C4-2B (cell line): ENCODE data around the gene C1QL2.

Experiments used
- H3K27ac ChIP-seq: fragments of 450-650 bp; 2 replicates; pipeline ENCODE4 v1.5.1; 2017
- CTCF ChIP-seq: fragments of 450-650 bp; conservative IDR thresholded peaks from 2 replicates; pipeline ENCODE4 v1.5.1; 2017; ENCODE audit warnings: mild to moderate bottlenecking
- ZFX ChIP-seq: fragments of 450-650 bp; IDR thresholded peaks from 2 replicates; pipeline ENCODE4 v1.6.1; 2017

C1QL2 gene

DNA sequence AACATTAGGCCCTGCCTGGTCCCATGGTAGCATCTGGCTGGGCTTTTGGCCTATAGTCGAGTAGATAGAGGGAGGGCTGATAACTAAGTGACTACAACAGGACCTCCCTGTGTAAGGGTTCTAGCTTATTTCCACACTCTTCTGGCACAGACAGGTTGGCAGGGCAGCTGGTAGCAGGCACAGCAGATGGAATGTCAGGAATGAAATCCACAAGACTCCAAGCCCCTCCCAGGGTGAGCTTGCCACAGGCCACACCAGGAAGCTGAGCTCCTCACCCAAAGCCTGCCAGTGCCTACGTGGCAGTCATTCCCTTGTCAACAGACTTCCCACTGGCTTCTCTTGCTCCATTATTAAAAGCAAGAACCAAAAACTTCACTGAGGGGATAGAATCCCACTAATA is 20.7 kb upstream of the C1QL2 start:
- no peak overlapping the region for H3K27ac ChIP-seq
- TF ChIP-seq CTCF (no peak), ZFX (no peak)

- TF ChIP-seq ZFX (no peak), CTCF (no peak)
- H3K27ac ChIP-seq, result no peak overlapping the region
These were observed 20.2 kb upstream of the C1QL2 start for GRCh38 chr2:119178776-119179175.

DNA sequence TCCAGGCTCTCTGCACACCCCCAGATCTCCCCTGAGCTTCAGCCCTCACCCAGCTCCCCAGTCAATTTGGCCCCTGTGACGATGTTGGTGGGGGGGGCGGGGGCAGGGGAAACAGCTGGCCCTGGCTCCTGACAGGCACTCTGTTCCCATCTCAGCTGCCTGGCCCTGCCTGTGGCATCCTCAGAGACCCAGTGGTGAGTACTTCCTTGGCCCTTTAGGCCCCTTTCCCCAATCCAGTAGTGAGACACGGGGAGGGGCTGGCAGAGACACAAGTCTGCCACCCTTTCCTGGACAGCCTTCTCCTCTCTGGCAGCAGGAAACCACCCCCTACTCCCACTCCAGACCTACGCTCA is 19.3 kb upstream of the C1QL2 start:
- TF ChIP-seq ZFX, result no peak
- no peak for TF ChIP-seq CTCF
- no peak overlapping the region for H3K27ac ChIP-seq

DNA sequence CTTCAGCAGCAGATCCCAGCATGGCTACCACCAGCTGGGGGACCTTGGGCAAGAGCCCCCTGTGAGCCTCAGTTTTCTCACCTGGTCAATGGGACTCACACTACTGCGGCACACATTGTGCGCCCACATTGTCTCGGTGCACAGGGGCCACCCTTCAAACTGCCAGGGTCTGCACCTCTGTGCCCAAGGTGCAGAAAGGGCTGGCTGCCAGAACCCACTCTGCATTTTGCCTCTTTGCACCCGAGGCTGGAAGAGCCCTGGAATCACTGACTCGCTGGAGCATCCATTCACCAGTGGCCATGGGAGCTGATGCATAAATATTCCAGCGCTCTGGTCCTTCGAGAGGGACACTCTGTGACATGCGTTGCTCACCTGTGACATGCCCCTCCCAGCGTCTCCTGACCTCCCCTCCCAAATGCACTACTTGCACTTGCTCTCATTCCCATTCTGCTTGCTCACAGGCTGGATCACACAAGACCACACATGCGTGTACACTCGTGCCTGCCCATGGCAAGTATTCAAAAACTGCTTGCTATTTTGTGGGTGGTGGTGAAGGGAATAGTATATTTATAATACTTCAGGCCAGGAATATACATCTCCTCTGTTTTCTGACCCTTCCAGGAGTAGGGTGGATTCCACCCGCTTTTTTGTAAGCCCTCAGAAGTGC is 18.8 kb upstream of the C1QL2 start:
- H3K27ac ChIP-seq, result no peak overlapping the region
- TF ChIP-seq CTCF, result no peak
- no peak for TF ChIP-seq ZFX

DNA sequence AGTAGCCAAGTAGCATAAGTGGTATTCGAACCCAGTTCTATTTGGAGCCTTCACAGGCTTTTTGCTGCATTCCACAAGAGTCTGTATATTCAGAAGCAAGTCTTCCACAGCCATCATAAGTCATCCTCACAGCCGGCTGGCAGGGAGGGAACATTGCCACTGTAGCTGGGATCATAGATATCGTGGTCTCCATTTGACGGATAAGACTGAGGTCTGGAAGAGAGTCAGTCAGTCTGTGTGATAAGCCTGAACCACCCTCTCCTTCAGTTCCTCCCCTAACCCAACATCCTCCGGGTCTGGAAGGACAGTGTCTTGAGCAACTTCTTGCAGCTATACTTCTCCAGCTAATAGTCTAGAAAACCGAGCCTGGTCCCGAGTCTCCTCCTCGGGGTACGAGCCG is 17.0 kb upstream of the C1QL2 start:
- TF ChIP-seq CTCF (no peak), ZFX (no peak)
- no peak overlapping the region for H3K27ac ChIP-seq

DNA sequence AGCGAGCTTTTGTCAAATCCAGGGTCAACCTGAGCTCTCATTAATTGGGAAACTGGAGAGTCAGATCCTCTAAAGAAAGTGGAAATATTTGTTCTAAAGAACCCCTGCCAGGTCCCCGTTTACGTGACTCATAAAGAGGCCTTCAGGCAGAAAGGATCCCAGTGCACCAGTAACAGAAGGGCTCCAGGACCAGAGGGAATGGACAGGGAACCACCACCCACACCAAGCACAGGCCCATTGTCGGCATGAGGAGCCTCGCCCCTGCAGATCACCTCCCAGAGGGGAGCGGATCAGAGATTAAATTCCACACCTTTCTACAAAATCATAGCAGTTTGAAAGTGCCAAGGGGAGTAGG is 16.4 kb upstream of the C1QL2 start:
- no peak overlapping the region for H3K27ac ChIP-seq
- no peak for TF ChIP-seq CTCF
- TF ChIP-seq ZFX, result no peak

DNA sequence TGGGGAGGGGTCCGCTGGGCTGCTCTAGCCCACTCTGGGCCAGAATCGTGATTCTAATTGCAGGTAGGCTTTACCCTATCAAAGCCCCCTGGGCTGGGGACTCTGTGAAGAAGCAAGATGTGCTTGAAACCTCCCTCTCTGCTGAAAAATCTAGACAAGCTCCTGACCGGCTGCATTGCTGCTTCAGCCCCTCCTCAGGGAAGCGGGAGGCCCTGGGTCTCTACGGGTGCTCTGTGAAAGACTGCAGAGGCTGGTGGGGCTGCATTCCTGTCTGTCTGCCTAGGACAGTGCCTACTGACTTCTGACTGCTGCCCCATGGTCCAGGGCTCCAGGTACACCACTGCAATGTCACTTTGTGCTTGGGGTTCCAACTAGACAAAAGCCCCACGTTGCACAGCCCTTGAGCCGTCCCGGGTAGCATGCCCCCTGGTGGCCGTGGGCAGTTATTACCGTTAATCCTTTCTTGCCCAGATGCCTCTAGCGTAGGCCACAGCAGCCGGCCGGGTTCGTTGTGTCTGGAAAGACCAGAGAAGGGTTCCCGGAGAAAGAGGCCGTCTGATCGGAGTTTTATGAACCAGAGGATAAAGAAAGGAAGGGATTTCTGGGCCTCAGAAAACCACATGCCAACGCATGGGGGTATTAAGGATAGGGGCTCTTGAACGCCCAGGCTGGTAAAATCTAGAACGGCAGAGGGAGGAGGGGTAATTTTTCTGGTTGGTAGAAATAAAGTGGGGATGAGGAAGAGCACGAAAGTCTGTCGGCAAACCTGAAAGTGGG is 15.9 kb upstream of the C1QL2 start:
- H3K27ac ChIP-seq, result no peak overlapping the region
- TF ChIP-seq ZFX (no peak), CTCF (peak; percentile 90)
